Sigmoid colon (tissue), 7 donors: ENCODE data around the gene MRPS12. TPM values are rescaled to one million over a fixed set of nuclear protein-coding genes. Genes with fewer than 3 reads are reported as not detected.
"Not testable (repeated sequence)": the region's sequence is repeated elsewhere in the genome, so short reads cannot be mapped to it uniquely, and the experiment has no call there.

Experiments
- DNase-seq: peaks from one replicate; pipeline ENCODE4 v3.0.0-alpha.2; 2019
- H3K27ac ChIP-seq, 4 donors: fragments of 200-600 bp; sonication (generic); one replicate each; pipeline ENCODE4 v1.5.1; 2016 to 2019; ENCODE audit warnings: mild to moderate bottlenecking in 1 of 4
- H3K27me3 ChIP-seq, 3 donors: fragments of 200-600 bp; sonication (generic); one replicate each; pipeline ENCODE4 v1.5.1; 2019; ENCODE audit warnings: mild to moderate bottlenecking in 1 of 3
- H3K36me3 ChIP-seq, 4 donors: fragments of 200-600 bp; sonication (generic); one replicate each; pipeline ENCODE4 v1.5.1; 2016 to 2019
- H3K4me1 ChIP-seq, 4 donors: fragments of 200-600 bp; sonication (generic); one replicate each; pipeline ENCODE4 v1.5.1; 2017 to 2019
- H3K4me3 ChIP-seq, 4 donors: fragments of 200-600 bp; sonication (generic); one replicate each; pipeline ENCODE4 v1.5.1; 2017 to 2019; ENCODE audit warnings: mild to moderate bottlenecking in 2 of 4, moderate library complexity in 1 of 4
- H3K9me3 ChIP-seq, 4 donors: fragments of 200-600 bp in 3 of 4; sonication (generic) in 3 of 4; one replicate each; pipeline versions ENCODE4 v1.5.1 to v1.6.1; 2013 to 2019
- EP300 ChIP-seq, 4 donors: sonication (generic); formaldehyde crosslinking; IDR thresholded peaks; one replicate each; pipeline ENCODE4 v1.6.1; 2017; ENCODE audit warnings: antibody characterized with exemption in 4 of 4
- POLR2A ChIP-seq, 2 donors: fragments of 450-650 bp; IDR thresholded peaks; one replicate each; pipeline ENCODE4 v1.6.1; 2016; ENCODE audit warnings: antibody characterized with exemption in 2 of 2, mild to moderate bottlenecking in 2 of 2, moderate library complexity in 2 of 2
- POLR2AphosphoS5 ChIP-seq, 4 donors: sonication (generic); formaldehyde crosslinking; IDR thresholded peaks; one replicate each; pipeline ENCODE4 v1.6.1; 2017; ENCODE audit warnings: antibody characterized with exemption in 4 of 4
- WGBS, 2 donors: extraction: QIAGEN DNeasy Blood & Tissue Kit; methylation state at CpG; one replicate each; pipeline ENCODE4 v1.1.7; 2013; 5-methylcytosine and 5-hydroxymethylcytosine counted together
- intact Hi-C: fragments of 100-400 bp; cut with DNase I; formaldehyde crosslinking; loops from one replicate; pipeline ENCODE4 v1.15.1; 2023
- polyA plus RNA-seq, 3 donors: library from polyadenylated mRNA; stranded (reverse); fragments of 200-250 nt; gene quantifications; one replicate each; pipeline ENCODE4 v1.2.3, GENCODE V29; 2013
- total RNA-seq, 4 donors: library from RNA; depleted of rRNA; stranded (reverse); fragments of >200 nt; gene quantifications; one replicate each; pipeline ENCODE4 v1.1.0, GENCODE V29; 2016
- TF ChIP-seq, protein P1 (sequence below), 4 experiments: fragments of 450-650 bp in 3 of 4; fragments of 200-600 bp in 1 of 4; IDR thresholded peaks; one replicate each; pipeline ENCODE4 v1.5.1; 2016 to 2019; ENCODE audit warnings: antibody characterized with exemption in 4 of 4, mild to moderate bottlenecking in 3 of 4, moderate library complexity in 2 of 4
- donor health status: healthy with polysubstance abuse.
- donor health status: Bipolar disorder and iron deficiency.
- donor health status: healthy.

Gene MRPS12
- total RNA-seq (10 to 100 TPM; 25.0 to 30.7 (median 27.5) TPM), polyA plus RNA-seq (10 to 100 TPM; 58.9 to 74.4 (median 73.2) TPM)

GRCh38 chr19:38930776-38931520 is at the start of gene MRPS12:
Gene MRPS12, plus strand, starts transcription at chr19:38930944. Its CDS starts 351 bp downstream, at chr19:38931295.
- DNase-seq: peak; percentile 99
- no peaks in the 10 kb centered on the region for H3K27me3 ChIP-seq
- peaks cover 0 to 18% (median 7%) of the 10 kb centered on the region in 4 donors for H3K36me3 ChIP-seq
- peak within 1 kb of the TSS; percentile 59 to 73 (median 64) for H3K4me3 ChIP-seq
- intact Hi-C loops: loop anchor here (1.0 to 5.0 kb wide), 6 partner anchors 30 to 528 kb away; partner anchors contain the start of genes EIF3K, FAM98C and MAP4K1
- H3K9me3 ChIP-seq: no peaks in the 10 kb centered on the region
- TF ChIP-seq POLR2AphosphoS5 (IDR thresholded peaks at IDR 0.05): peak in 3 of 4 donors; percentile 65 to 86 (median 86)
- TF ChIP-seq, protein P1, sequence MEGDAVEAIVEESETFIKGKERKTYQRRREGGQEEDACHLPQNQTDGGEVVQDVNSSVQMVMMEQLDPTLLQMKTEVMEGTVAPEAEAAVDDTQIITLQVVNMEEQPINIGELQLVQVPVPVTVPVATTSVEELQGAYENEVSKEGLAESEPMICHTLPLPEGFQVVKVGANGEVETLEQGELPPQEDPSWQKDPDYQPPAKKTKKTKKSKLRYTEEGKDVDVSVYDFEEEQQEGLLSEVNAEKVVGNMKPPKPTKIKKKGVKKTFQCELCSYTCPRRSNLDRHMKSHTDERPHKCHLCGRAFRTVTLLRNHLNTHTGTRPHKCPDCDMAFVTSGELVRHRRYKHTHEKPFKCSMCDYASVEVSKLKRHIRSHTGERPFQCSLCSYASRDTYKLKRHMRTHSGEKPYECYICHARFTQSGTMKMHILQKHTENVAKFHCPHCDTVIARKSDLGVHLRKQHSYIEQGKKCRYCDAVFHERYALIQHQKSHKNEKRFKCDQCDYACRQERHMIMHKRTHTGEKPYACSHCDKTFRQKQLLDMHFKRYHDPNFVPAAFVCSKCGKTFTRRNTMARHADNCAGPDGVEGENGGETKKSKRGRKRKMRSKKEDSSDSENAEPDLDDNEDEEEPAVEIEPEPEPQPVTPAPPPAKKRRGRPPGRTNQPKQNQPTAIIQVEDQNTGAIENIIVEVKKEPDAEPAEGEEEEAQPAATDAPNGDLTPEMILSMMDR (IDR thresholded peaks at IDR 0.05): no peak
- TF ChIP-seq POLR2A (IDR thresholded peaks at IDR 0.05): peak in 1 of 2 donors; percentile 43
- WGBS, 2 donors: 0 to 1% methylated on average over 40 of the region's 40 CpGs
- peaks cover 0 to 27% (median 21%) of the 10 kb centered on the region in 4 donors for H3K4me1 ChIP-seq
- H3K27ac ChIP-seq: peak within 1 kb of the TSS; percentile 84 to 91 (median 89)

- Histone ChIP-seq H3K27ac (no peak overlapping the region), H3K36me3 (peaks cover 15 to 61% (median 25%) of the 10 kb centered on the region in 4 donors), H3K4me3 (no peak overlapping the region), H3K9me3 (no peaks in the 10 kb centered on the region), H3K4me1 (peaks cover 0 to 12% (median 8%) of the 10 kb centered on the region in 4 donors), H3K27me3 (no peaks in the 10 kb centered on the region)
- TF ChIP-seq EP300 (IDR thresholded peaks at IDR 0.05) (no peak), POLR2AphosphoS5 (IDR thresholded peaks at IDR 0.05) (no peak), POLR2A (IDR thresholded peaks at IDR 0.05) (no peak)
- TF ChIP-seq, protein P1 (IDR thresholded peaks at IDR 0.05): no peak
- WGBS, 2 donors: 92 to 96% methylated on average over 9 of the region's 9 CpGs
- intact Hi-C loops: no loop called here
- no peak for DNase-seq
Measured at GRCh38 chr19:38883286-38883685, 47.5 kb upstream of the MRPS12 start.

DNA sequence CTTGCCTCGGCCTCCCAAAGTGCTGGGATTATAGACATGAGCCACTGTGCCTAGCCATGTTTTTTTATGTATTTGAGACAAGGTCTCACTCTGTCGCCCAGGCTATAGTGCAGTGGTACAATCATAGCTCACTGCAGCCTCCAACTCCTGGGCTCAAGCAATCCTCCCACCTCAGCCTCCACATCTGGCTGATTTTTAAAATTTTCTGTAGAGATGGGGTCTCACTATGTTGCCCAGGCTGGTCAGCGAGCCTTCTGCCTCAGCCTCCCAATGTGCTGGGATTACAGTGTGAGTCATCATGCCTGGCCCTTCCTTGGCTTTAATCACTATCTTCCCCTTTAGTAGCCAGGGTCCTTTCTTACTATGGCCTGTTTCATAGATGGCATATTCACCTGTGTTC is 46.1 kb upstream of the MRPS12 start:
- WGBS, 2 donors: 97 to 98% methylated on average over 3 of the region's 3 CpGs
- H3K27me3 ChIP-seq, H3K27ac ChIP-seq, H3K4me3 ChIP-seq, H3K9me3 ChIP-seq, intact Hi-C loops, DNase-seq: not testable (repeated sequence)
- peaks cover 0 to 12% (median 8%) of the 10 kb centered on the region in 4 donors for H3K4me1 ChIP-seq
- peaks cover 24 to 69% (median 35%) of the 10 kb centered on the region in 4 donors for H3K36me3 ChIP-seq

- peaks cover 0 to 21% (median 9%) of the 10 kb centered on the region in 4 donors for H3K4me1 ChIP-seq
- no peak overlapping the region for H3K27ac ChIP-seq
- TF ChIP-seq, protein P1 (IDR thresholded peaks at IDR 0.05): no peak
- TF ChIP-seq POLR2A (IDR thresholded peaks at IDR 0.05): no peak
- no peak for TF ChIP-seq EP300 (IDR thresholded peaks at IDR 0.05)
- no peak for TF ChIP-seq POLR2AphosphoS5 (IDR thresholded peaks at IDR 0.05)
- intact Hi-C loops: no loop called here
- H3K27me3 ChIP-seq: no peaks in the 10 kb centered on the region
- 96 to 97% methylated on average over 17 of the region's 17 CpGs for WGBS, 2 donors
- no peak for DNase-seq
- H3K9me3 ChIP-seq: no peaks in the 10 kb centered on the region
- H3K36me3 ChIP-seq: peaks cover 10 to 56% (median 21%) of the 10 kb centered on the region in 4 donors
- H3K4me3 ChIP-seq: no peak overlapping the region
Measured at GRCh38 chr19:38888876-38889275, 41.9 kb upstream of the MRPS12 start.

DNA sequence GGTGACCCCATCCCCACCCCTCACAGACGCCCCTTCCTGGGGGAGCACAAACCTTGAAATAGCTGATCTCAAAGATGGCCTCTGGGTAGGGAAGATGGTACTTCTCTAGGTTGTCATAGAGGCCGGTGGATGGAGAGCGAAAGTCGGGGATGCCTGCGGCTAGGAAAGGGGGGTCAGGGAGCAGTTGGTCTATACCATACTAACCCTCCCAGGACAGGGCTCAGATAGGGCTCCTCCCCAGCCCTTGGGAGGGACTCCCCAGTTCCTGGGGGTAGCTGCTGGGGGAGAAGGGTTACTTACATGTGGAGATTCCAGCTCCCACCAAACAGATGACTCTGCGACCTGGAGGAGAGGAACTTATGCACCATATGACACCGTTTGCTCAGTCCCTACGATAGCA is 40.9 kb upstream of the MRPS12 start:
- TF ChIP-seq POLR2A (IDR thresholded peaks at IDR 0.05) (no peak), POLR2AphosphoS5 (IDR thresholded peaks at IDR 0.05) (no peak), EP300 (IDR thresholded peaks at IDR 0.05) (no peak)
- TF ChIP-seq, protein P1 (IDR thresholded peaks at IDR 0.05): no peak
- intact Hi-C loops: no loop called here

More for the DNA sequence above, 40.9 kb upstream of the MRPS12 start:
- no peak for DNase-seq
- Histone ChIP-seq H3K27ac (no peak overlapping the region), H3K9me3 (no peaks in the 10 kb centered on the region), H3K4me3 (no peak overlapping the region), H3K36me3 (peaks cover 10 to 49% (median 21%) of the 10 kb centered on the region in 4 donors), H3K27me3 (no peaks in the 10 kb centered on the region), H3K4me1 (peaks cover 0 to 22% (median 9%) of the 10 kb centered on the region in 4 donors)
- 93 to 95% methylated on average over 8 of the region's 8 CpGs for WGBS, 2 donors
